HepG2 (cell line): Measurements from ENCODE around the gene CEP131. TPM values are rescaled to one million over a fixed set of nuclear protein-coding genes. Genes with fewer than 3 reads are reported as not detected.

Experiments
- ATAC-seq: fragments of 200-7000 bp; cut with Tn5 transposase; 3 replicates; pipeline ENCODE4 v1.9.1; 2020; ENCODE audit warnings: mild to moderate bottlenecking, moderate library complexity
- BruUV-seq: library from RNA; stranded (reverse); fragments of 400-500 nt; replicated peaks from 2 replicates; lab custom pipeline; 2021; lab: Mats Ljungman, UMichigan
- CTCF ChIA-PET: fragments of 300-600 bp; formaldehyde crosslinking; extraction: SDS; loops from one replicate; lab custom pipeline; 2021; ENCODE audit warnings: low total read pairs, inconsistent platforms, low intra/inter-chr PET ratio; lab: Yijun Ruan, JAX
- POLR2A ChIA-PET: fragments of 350-600 bp; sonication (Branson Sonifier 250); formaldehyde crosslinking; loops from one replicate; lab custom pipeline; 2020; ENCODE audit warnings: antibody characterized with exemption, inconsistent platforms; lab: Yijun Ruan, JAX
- DNase-seq: peaks from one replicate; pipeline ENCODE4 v3.0.0-alpha.2; 2015; ENCODE audit warnings: low spot score
- FAIRE-seq: peaks from 3 replicates; lab custom pipeline; 2011; peaks lifted over from hg19 to GRCh38; lab: Jason Lieb, UNC
- H2AFZ ChIP-seq: one replicate; pipeline ENCODE4 v1.6.1; 2011; ENCODE audit warnings: low read length, inconsistent platforms
- H3K27ac ChIP-seq: fragments of 300-600 bp; 3 replicates; pipeline ENCODE4 v1.8.0; 2011; ENCODE audit warnings: mixed run types, mild to moderate bottlenecking, mixed read lengths, low read length, inconsistent platforms; ENCODE audit not compliant: insufficient read depth; ENCODE audit errors: extremely low read length
- H3K27me3 ChIP-seq, 2 experiments: fragments of 200-600 bp in 1 of 2; 2 replicates in 1 of 2; 3 replicates in 1 of 2; pipeline versions ENCODE4 v1.6.0 to v1.8.0; 2011; ENCODE audit warnings: low read length in 2 of 2, mild to moderate bottlenecking in 2 of 2, moderate library complexity in 2 of 2, inconsistent platforms in 1 of 2; ENCODE audit not compliant: insufficient read depth in 2 of 2, control insufficient read depth in 1 of 2
- H3K36me3 ChIP-seq, 2 experiments: fragments of 200-600 bp in 1 of 2; replicated peaks in 1 of 2; 2 replicates in 1 of 2; 3 replicates in 1 of 2; pipeline versions ENCODE4 v1.5.1 to v1.8.0; 2011; ENCODE audit warnings: low read length in 2 of 2, inconsistent platforms in 1 of 2; ENCODE audit not compliant: insufficient read depth in 2 of 2, control insufficient read depth in 1 of 2
- H3K4me1 ChIP-seq: 2 replicates; pipeline ENCODE4 v1.5.1; 2012; ENCODE audit warnings: low read length, inconsistent platforms; ENCODE audit not compliant: insufficient read depth
- H3K4me2 ChIP-seq: 2 replicates; pipeline ENCODE4 v1.6.0; 2011; ENCODE audit warnings: low read depth, low read length, inconsistent platforms
- H3K4me3 ChIP-seq, 3 experiments: fragments of 200-600 bp in 1 of 3; sonication (generic), shearing (Covaris generic) in 1 of 3; replicated peaks in 1 of 3; 2 replicates each; pipeline ENCODE4 v1.5.1; 2011 to 2016; ENCODE audit warnings: low read length in 3 of 3, inconsistent platforms in 2 of 3, low read depth in 2 of 3, mild to moderate bottlenecking in 2 of 3, control low read depth in 1 of 3, mixed read lengths in 1 of 3; ENCODE audit not compliant: insufficient read depth in 1 of 3
- H3K79me2 ChIP-seq: one replicate; pipeline ENCODE4 v1.6.1; 2011; ENCODE audit warnings: low read length, inconsistent platforms; ENCODE audit not compliant: insufficient read depth
- H3K9ac ChIP-seq: 2 replicates; pipeline ENCODE4 v1.6.0; 2011; ENCODE audit warnings: mild to moderate bottlenecking, low read depth, low read length, inconsistent platforms; ENCODE audit not compliant: insufficient read depth
- H3K9me3 ChIP-seq: 2 replicates; pipeline ENCODE4 v1.5.1; 2012; ENCODE audit warnings: mild to moderate bottlenecking, low read length
- H4K20me1 ChIP-seq: 2 replicates; pipeline ENCODE4 v1.6.0; 2011; ENCODE audit warnings: inconsistent platforms, mild to moderate bottlenecking, low read length, moderate library complexity; ENCODE audit not compliant: insufficient read depth
- AKAP8 ChIP-seq: sonication (generic); formaldehyde crosslinking; IDR thresholded peaks from 2 replicates; pipeline ENCODE4 v1.5.1; 2020; ENCODE audit warnings: mild to moderate bottlenecking, missing genetic modification reagents
- NCOR1 ChIP-seq: fragments of 200-600 bp; sonication (generic); IDR thresholded peaks from 2 replicates; pipeline ENCODE4 v1.7.0; 2017; ENCODE audit warnings: antibody characterized with exemption, low read length, borderline replicate concordance
- NONO ChIP-seq, 2 experiments: fragments of 450-650 bp in 1 of 2; sonication (generic) in 1 of 2; formaldehyde crosslinking in 1 of 2; IDR thresholded peaks in 1 of 2; conservative IDR thresholded peaks in 1 of 2; 2 replicates each; pipeline versions ENCODE4 v1.6.1 to v1.8.0; 2017 to 2022; ENCODE audit warnings: mild to moderate bottlenecking in 1 of 2, missing genetic modification reagents in 1 of 2, moderate library complexity in 1 of 2
- STAG1 ChIP-seq: sonication (generic); formaldehyde crosslinking; IDR thresholded peaks from 2 replicates; pipeline ENCODE4 v1.4.0; 2020; ENCODE audit warnings: missing genetic modification reagents
- SYNCRIP ChIP-seq: fragments of 200-400 bp; formaldehyde crosslinking; IDR thresholded peaks from 2 replicates; pipeline ENCODE4 v1.6.1; 2018; ENCODE audit warnings: mild to moderate bottlenecking, low read depth, low read length; ENCODE audit not compliant: insufficient read depth
- ZFX ChIP-seq: sonication (generic); formaldehyde crosslinking; IDR thresholded peaks from 2 replicates; pipeline ENCODE4 v1.4.0; 2020; ENCODE audit warnings: mild to moderate bottlenecking, low read depth, missing genetic modification reagents, moderate library complexity
- ZNF263 ChIP-seq: sonication (generic); formaldehyde crosslinking; IDR thresholded peaks from 2 replicates; pipeline ENCODE4 v1.4.0; 2020; ENCODE audit warnings: missing genetic modification reagents
- ZNF782 ChIP-seq: sonication (generic); formaldehyde crosslinking; IDR thresholded peaks from 2 replicates; pipeline ENCODE4 v1.4.0; 2020; ENCODE audit warnings: missing genetic modification reagents, mild to moderate bottlenecking, borderline replicate concordance
- WGBS: methylation state at CpG from one replicate; pipeline ENCODE4 v1.1.6; 2017; ENCODE audit warnings: low lambda C conversion rate; 5-methylcytosine and 5-hydroxymethylcytosine counted together
- in situ Hi-C: cut with HindIII; loops from 2 replicates; pipeline ENCODE4 v1.10.0; 2017; ENCODE audit warnings: low pct_unique_long_range_greater_than_20kb; ENCODE audit not compliant: extremely low pct_ligation_motif_present
- intact Hi-C: fragments of 100-400 bp; cut with micrococcal nuclease; formaldehyde crosslinking; loops from one replicate; pipeline ENCODE4 v1.10.0; 2022; ENCODE audit not compliant: unreplicated experiment
- polyA plus RNA-seq, 8 experiments: library from polyadenylated mRNA; depleted of rRNA in 3 of 8; stranded (reverse) in 7 of 8; unstranded in 1 of 8; fragments of >200 nt; fragmentation: Illumina TruSeq in 4 of 8; extraction: Trizol in 4 of 8; gene quantifications; 2 replicates each; pipeline versions ENCODE4 v1.2.1 to v1.2.3, GENCODE V29; 2011 to 2016; ENCODE audit warnings: low read depth in 4 of 8, missing spikeins in 1 of 8, mixed read lengths in 1 of 8; ENCODE audit not compliant: insufficient read depth in 1 of 8
- total RNA-seq, 5 experiments: library from RNA; depleted of rRNA; stranded (reverse); fragments of >200 nt; fragmentation: Illumina TruSeq; extraction: Trizol; gene quantifications; 2 replicates each; pipeline ENCODE4 v1.2.3, GENCODE V29; 2016; ENCODE audit warnings: low read depth in 1 of 5
- TF ChIP-seq, protein P1 (sequence below): sonication (generic); formaldehyde crosslinking; IDR thresholded peaks from 2 replicates; pipeline ENCODE4 v1.5.0; 2020; ENCODE audit warnings: mild to moderate bottlenecking, missing genetic modification reagents, moderate library complexity
- TF ChIP-seq, protein P2 (sequence below): IDR thresholded peaks from 2 replicates; pipeline ENCODE4 v1.6.1; 2018; ENCODE audit warnings: missing genetic modification reagents, mild to moderate bottlenecking, missing compliant biosample characterization

Gene CEP131
- total and polyA plus RNA-seq, 2 of the 13 experiments (the other 11 are each of a cell fraction or from before 2014, with no cell fraction given), result 5.0 to 16.8 TPM

DNA sequence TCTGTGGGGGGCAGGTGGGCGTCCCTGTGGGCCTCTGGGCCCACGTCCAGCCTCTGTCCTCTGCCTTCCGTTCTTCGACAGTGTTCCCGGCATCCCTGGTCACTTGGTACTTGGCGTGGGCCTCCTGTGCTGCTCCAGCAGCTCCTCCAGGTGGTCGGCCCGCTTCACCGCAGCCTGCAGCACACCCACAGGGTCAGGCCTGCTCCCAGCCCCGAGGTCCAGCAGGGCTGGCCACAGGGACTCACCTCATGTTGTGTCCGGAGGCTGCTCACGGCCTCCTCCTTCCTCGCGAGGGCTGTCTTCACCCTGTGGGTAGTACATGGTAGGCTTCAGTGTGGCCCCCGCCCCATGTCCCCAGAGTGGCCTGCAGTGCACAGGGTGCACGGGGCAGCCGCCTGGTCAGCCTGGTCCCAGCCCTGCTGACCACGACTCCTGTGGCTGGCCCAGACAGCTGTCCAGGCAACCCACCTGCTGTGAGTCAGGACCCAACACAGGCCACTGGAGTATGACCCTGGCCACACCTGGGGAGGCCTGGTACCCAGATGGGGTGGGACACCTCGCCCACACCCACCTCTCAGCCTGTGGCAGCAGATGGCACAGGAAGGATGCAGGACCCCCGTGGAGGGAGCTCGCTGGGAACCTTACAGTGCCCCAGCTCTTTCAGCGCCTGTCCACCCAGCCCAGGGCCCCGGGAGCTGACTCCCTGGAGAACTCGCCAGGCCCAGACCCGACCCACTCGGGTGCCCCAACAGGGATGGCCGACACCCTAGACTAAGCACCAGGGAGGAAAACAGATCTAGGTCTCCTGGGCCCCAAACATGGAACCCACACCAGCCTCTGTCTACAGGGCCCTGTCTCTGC lies 32.9 kb downstream of the CEP131 start (continued):
- TF ChIP-seq STAG1 (CRISPR knock-in tag), result peak; percentile 91
- TF ChIP-seq ZFX (CRISPR knock-in tag), result peak; percentile 38; the same call in 1 of the 2 replicates
- no peak for TF ChIP-seq NCOR1
- TF ChIP-seq, protein P1, sequence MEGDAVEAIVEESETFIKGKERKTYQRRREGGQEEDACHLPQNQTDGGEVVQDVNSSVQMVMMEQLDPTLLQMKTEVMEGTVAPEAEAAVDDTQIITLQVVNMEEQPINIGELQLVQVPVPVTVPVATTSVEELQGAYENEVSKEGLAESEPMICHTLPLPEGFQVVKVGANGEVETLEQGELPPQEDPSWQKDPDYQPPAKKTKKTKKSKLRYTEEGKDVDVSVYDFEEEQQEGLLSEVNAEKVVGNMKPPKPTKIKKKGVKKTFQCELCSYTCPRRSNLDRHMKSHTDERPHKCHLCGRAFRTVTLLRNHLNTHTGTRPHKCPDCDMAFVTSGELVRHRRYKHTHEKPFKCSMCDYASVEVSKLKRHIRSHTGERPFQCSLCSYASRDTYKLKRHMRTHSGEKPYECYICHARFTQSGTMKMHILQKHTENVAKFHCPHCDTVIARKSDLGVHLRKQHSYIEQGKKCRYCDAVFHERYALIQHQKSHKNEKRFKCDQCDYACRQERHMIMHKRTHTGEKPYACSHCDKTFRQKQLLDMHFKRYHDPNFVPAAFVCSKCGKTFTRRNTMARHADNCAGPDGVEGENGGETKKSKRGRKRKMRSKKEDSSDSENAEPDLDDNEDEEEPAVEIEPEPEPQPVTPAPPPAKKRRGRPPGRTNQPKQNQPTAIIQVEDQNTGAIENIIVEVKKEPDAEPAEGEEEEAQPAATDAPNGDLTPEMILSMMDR, result peak; percentile 86
- TF ChIP-seq, protein P2, sequence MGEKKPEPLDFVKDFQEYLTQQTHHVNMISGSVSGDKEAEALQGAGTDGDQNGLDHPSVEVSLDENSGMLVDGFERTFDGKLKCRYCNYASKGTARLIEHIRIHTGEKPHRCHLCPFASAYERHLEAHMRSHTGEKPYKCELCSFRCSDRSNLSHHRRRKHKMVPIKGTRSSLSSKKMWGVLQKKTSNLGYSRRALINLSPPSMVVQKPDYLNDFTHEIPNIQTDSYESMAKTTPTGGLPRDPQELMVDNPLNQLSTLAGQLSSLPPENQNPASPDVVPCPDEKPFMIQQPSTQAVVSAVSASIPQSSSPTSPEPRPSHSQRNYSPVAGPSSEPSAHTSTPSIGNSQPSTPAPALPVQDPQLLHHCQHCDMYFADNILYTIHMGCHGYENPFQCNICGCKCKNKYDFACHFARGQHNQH (CRISPR knock-in tag), result no peak
- TF ChIP-seq SYNCRIP, result no peak

DNA sequence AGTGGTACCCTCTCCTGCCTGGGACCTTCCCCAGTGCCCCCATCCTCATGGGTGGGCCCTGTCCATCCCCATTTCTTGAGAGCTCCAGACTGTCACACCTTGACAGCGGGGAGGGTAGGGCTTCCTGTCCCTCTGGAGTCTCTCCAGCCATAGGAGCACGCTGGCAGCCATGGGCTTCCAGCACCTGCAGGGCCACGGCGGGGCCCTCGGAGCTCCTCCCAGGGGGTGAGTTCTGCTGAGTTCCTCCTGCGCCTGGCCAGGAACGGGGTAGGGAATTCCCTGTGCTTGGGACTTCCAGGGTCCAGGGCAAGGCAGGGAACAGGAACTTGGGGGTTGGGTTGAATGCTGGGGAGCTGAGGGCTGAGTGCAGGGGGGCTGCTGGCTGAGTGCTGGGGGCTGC lies 33.7 kb downstream of the CEP131 start:
- Histone ChIP-seq H3K79me2 (no peaks in the 10 kb centered on the region), H3K27ac (no peak overlapping the region), H3K27me3 (peaks cover 3 to 8% of the 10 kb centered on the region in 2 experiments; a peak in 2 of 5 replicates), H3K4me2 (no peak overlapping the region), H3K4me3 (no peak overlapping the region), H3K36me3 (peaks cover 3 to 4% of the 10 kb centered on the region in 2 experiments; a peak in 2 of 5 replicates), H3K4me1 (peaks cover 24% of the 10 kb centered on the region), H4K20me1 (no peaks in the 10 kb centered on the region), H3K9me3 (no peaks in the 10 kb centered on the region), H2AFZ (no peak overlapping the region), H3K9ac (no peak overlapping the region)
- ATAC-seq (no peak), FAIRE-seq (no peak), DNase-seq (no peak)
- CTCF ChIA-PET, result interaction anchor here (1.4 to 2.2 kb wide), 3 partner anchors 44 to 87 kb away, joined by 4 to 11 read pairs (median 5); no protein-coding TSS in a partner anchor
- POLR2A ChIA-PET, result no interaction called here
- intact Hi-C loops, result loop anchor here (1.0 kb wide), 1 partner anchor 47 kb away; no protein-coding TSS in a partner anchor
- TF ChIP-seq NONO (IDR thresholded peaks at IDR 0.05), result no peak
- TF ChIP-seq NONO (CRISPR knock-in tag; conservative IDR thresholded peaks at IDR 0.05), result 0 out of 2 replicates have a peak, but pooled peaks have one; percentile 11
- no peak for TF ChIP-seq ZNF263 (CRISPR knock-in tag)
- TF ChIP-seq ZNF782, result no peak
- no peak for TF ChIP-seq AKAP8 (CRISPR knock-in tag)
- in situ Hi-C loops, result no loop called here
- WGBS, result 94% methylated on average over 2 of the region's 7 CpGs
- BruUV-seq, result no TSS peak
